Endothelial cell (in vitro differentiated cells): Measurements from ENCODE around the gene CALHM6. TPM values are rescaled to one million over a fixed set of nuclear protein-coding genes. Genes with fewer than 3 reads are reported as not detected.

ENCODE experiments used
- DNase-seq: peaks from one replicate; pipeline ENCODE4 v3.0.0; 2021; ENCODE audit warnings: low spot score
- H3K27ac Mint-ChIP-seq: one replicate; pipeline ENCODE4 v1.8.0; 2021; ENCODE audit warnings: mixed read lengths, inconsistent platforms; ENCODE audit not compliant: unreplicated experiment
- H3K27me3 Mint-ChIP-seq: one replicate; pipeline ENCODE4 v1.8.0; 2021; ENCODE audit warnings: mild to moderate bottlenecking, moderate library complexity, mixed read lengths, inconsistent platforms; ENCODE audit not compliant: unreplicated experiment
- H3K36me3 Mint-ChIP-seq: one replicate; pipeline ENCODE4 v1.8.0; 2021; ENCODE audit warnings: mild to moderate bottlenecking, low read depth, mixed read lengths, inconsistent platforms; ENCODE audit not compliant: unreplicated experiment
- H3K4me1 Mint-ChIP-seq: one replicate; pipeline ENCODE4 v1.8.0; 2021; ENCODE audit warnings: mild to moderate bottlenecking, mixed read lengths, inconsistent platforms; ENCODE audit not compliant: unreplicated experiment
- H3K4me3 Mint-ChIP-seq: one replicate; pipeline ENCODE4 v1.8.0; 2021; ENCODE audit warnings: mild to moderate bottlenecking, mixed read lengths, inconsistent platforms; ENCODE audit not compliant: unreplicated experiment
- H3K9me3 Mint-ChIP-seq: one replicate; pipeline ENCODE4 v1.8.0; 2021; ENCODE audit warnings: mixed read lengths, inconsistent platforms; ENCODE audit not compliant: unreplicated experiment
- total RNA-seq: library from RNA; stranded (reverse); fragmentation: NEBNext Ultra II Directional; extraction: Animal tissue kit (Norgen Biotek cat#: 25700); gene quantifications from one replicate; pipeline ENCODE4 v1.2.1, GENCODE V29; 2021; ENCODE audit not compliant: unreplicated experiment
- TF ChIP-seq, protein P1 (sequence below): fragments of 200-600 bp; sonication (generic); IDR thresholded peaks from one replicate; pipeline ENCODE4 v1.5.0; 2021; ENCODE audit warnings: antibody characterized with exemption; ENCODE audit not compliant: unreplicated experiment

The CALHM6 gene
- total RNA-seq, 1 donor from 2014 or later, result 1.3 TPM

DNA sequence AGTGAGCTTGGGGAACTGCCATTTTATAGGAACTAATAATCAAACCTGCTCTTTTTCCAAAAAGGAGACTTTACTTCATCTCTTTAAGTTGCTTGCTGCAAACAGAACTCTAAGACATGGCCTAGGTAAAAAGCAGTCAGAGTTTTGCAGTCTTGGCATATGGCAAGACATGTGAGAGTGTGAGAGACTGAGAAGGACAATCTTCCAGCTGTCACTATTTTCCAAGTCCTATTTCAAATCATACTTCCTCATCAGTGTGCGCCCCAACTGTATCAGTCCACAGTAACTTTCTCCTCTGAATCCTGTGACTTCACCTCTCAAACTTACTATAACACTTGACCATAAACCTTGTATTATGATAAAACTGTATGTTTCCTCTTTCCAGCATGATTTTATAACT lies 10.4 kb downstream of the CALHM6 start:
- H3K36me3 Mint-ChIP-seq, result no peaks in the 10 kb centered on the region
- no peak overlapping the region for H3K4me3 Mint-ChIP-seq
- TF ChIP-seq, protein P1, sequence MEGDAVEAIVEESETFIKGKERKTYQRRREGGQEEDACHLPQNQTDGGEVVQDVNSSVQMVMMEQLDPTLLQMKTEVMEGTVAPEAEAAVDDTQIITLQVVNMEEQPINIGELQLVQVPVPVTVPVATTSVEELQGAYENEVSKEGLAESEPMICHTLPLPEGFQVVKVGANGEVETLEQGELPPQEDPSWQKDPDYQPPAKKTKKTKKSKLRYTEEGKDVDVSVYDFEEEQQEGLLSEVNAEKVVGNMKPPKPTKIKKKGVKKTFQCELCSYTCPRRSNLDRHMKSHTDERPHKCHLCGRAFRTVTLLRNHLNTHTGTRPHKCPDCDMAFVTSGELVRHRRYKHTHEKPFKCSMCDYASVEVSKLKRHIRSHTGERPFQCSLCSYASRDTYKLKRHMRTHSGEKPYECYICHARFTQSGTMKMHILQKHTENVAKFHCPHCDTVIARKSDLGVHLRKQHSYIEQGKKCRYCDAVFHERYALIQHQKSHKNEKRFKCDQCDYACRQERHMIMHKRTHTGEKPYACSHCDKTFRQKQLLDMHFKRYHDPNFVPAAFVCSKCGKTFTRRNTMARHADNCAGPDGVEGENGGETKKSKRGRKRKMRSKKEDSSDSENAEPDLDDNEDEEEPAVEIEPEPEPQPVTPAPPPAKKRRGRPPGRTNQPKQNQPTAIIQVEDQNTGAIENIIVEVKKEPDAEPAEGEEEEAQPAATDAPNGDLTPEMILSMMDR, result no peak
- H3K9me3 Mint-ChIP-seq, result no peaks in the 10 kb centered on the region
- no peaks in the 10 kb centered on the region for H3K27me3 Mint-ChIP-seq
- no peak overlapping the region for H3K27ac Mint-ChIP-seq
- peaks cover 37% of the 10 kb centered on the region for H3K4me1 Mint-ChIP-seq
- no peak for DNase-seq

DNA sequence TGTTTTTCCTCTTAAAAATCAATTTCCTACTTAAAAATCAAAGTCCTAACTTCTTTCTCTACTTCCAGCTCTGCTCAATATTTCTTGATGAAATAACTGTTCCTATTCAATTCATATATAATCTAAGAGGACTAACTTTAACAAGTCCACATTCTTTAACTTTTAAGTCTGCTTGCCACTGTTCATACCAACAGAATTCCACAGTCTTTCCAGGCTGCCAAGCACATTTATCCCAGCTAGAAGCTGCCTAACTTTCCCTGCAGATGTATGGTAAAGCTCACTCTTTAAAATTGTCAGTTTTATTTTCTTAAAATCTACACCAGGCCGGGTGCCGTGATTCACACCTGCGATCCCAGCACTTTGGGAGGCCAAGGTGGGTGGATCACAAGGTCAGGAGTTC lies 11.5 kb downstream of the CALHM6 start:
- Mint-ChIP-seq H3K27ac (no peak overlapping the region), H3K9me3 (no peaks in the 10 kb centered on the region), H3K36me3 (no peaks in the 10 kb centered on the region), H3K4me1 (peaks cover 37% of the 10 kb centered on the region), H3K27me3 (no peaks in the 10 kb centered on the region), H3K4me3 (no peak overlapping the region)
- no peak for DNase-seq
- TF ChIP-seq, protein P1, result no peak

DNA sequence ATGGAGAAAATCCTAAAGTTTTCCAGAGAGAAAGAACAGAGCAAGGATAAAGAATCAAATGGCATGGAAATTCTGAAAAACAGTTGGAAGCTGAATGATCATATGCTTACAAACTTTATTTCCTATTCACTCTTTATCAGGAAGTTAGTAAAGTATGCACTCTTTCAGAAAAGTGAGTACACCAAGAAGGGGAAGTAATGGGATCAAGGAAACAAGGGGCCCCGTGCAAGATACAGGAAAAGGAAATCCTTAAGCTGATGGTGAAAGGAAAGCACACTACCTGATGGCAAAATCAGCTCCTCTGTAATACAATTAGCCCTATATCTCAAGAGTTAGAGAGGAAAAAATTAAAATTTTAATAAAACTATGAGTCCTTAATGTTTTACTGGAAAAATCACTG lies 14.0 kb downstream of the CALHM6 start:
- TF ChIP-seq, protein P1, result no peak
- DNase-seq, result no peak
- Mint-ChIP-seq H3K27ac (peak overlapping the region; percentile 98), H3K4me3 (peak overlapping the region; percentile 1), H3K36me3 (no peaks in the 10 kb centered on the region), H3K27me3 (no peaks in the 10 kb centered on the region), H3K9me3 (no peaks in the 10 kb centered on the region), H3K4me1 (peaks cover 37% of the 10 kb centered on the region)

DNA sequence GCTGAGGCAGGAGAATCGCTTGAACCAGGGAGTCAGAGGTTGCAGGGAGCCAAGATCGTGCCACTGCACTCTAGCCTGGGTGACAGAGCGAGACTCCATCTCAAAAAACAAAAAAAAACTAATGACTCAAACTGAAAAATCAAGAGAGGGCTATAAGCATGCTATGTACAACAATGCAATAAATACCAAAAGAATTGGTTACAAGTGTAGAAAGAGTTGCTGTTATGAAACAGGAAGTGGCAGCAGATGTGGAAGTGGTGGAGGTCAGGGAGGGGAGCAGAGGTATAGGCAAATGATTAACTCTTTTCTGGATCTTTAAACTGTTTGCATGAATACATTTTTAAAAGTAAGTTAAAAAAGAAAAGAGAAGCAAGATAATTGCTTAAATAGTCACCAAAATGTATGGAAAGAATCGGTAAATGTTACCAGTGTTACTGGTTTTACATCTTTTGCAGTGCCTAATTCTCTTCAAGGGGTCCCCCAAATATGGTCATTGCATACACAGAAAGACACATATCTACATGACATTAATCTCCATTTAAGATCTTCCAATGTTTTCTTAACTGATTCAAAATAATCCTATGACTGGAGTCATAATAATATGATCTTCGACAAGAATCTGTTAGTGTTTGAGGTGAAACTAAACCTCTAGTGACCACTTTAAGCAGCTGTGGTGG lies 15.0 kb downstream of the CALHM6 start:
- Mint-ChIP-seq H3K9me3 (no peaks in the 10 kb centered on the region), H3K4me3 (no peak overlapping the region), H3K36me3 (no peaks in the 10 kb centered on the region), H3K27ac (peak overlapping the region; percentile 72), H3K4me1 (peaks cover 37% of the 10 kb centered on the region), H3K27me3 (no peaks in the 10 kb centered on the region)
- no peak for DNase-seq
- TF ChIP-seq, protein P1, result no peak

- no peaks in the 10 kb centered on the region for H3K36me3 Mint-ChIP-seq
- H3K4me3 Mint-ChIP-seq, result no peak overlapping the region
- H3K9me3 Mint-ChIP-seq, result no peaks in the 10 kb centered on the region
- DNase-seq, result no peak
- no peaks in the 10 kb centered on the region for H3K27me3 Mint-ChIP-seq
- TF ChIP-seq, protein P1, result no peak
- H3K27ac Mint-ChIP-seq, result no peak overlapping the region
- peaks cover 5% of the 10 kb centered on the region for H3K4me1 Mint-ChIP-seq
Measured at GRCh38 chr6:116482780-116483179, 21.6 kb downstream of the CALHM6 start.
